A549 (cell line): ENCODE measurements around the gene THADA.

Experiments
- CEBPB ChIP-seq, 2 experiments: fragments of >200 bp in 1 of 2; sonication (Bioruptor Twin) in 1 of 2; formaldehyde crosslinking in 1 of 2; IDR thresholded peaks; 2 replicates each; pipeline ENCODE4 v1.6.1; 2012 to 2016
- CTCF ChIP-seq: fragments of >200 bp; sonication (Bioruptor Twin); formaldehyde crosslinking; IDR thresholded peaks from 3 replicates; pipeline ENCODE4 v1.5.1; 2016
- NFE2L2 ChIP-seq: fragments of 150-350 bp; conservative IDR thresholded peaks from 2 replicates; pipeline ENCODE4 v1.6.1; 2014; ENCODE audit warnings: low read length
- USF2 ChIP-seq: fragments of 450-650 bp; IDR thresholded peaks from 2 replicates; pipeline ENCODE4 v1.6.1; 2014; ENCODE audit warnings: antibody characterized with exemption

- TF ChIP-seq CTCF (no peak), CEBPB (IDR thresholded peaks at IDR 0.05) (no peak), NFE2L2 (no peak), USF2 (no peak)
These were observed 362.3 kb downstream of the THADA start for GRCh38 chr2:43233218-43234212.
